SK-N-SH treated with all-trans-retinoic acid at 6 μM for 48 hours (cell line): ENCODE results near the gene PELI3.
"Not testable (repeated sequence)": the region's sequence is repeated elsewhere in the genome, so short reads cannot be mapped to it uniquely, and the experiment has no call there.

Source experiments
- ARNTL ChIP-seq: fragments of 450-650 bp; formaldehyde crosslinking; IDR thresholded peaks from 2 replicates; pipeline ENCODE4 v1.5.0; 2020; ENCODE audit warnings: low read depth, mild to moderate bottlenecking, moderate library complexity, borderline replicate concordance
- ESRRG ChIP-seq: fragments of 250-450 bp; sonication (Bioruptor Pico); IDR thresholded peaks from 2 replicates; pipeline ENCODE4 v1.6.1; 2021; ENCODE audit warnings: mild to moderate bottlenecking
- ISL1 ChIP-seq: fragments of 250-450 bp; sonication (Bioruptor Pico); IDR thresholded peaks from 2 replicates; pipeline ENCODE4 v2.1.2; 2022; ENCODE audit warnings: mild to moderate bottlenecking, moderate library complexity
- OSR1 ChIP-seq: fragments of 250-450 bp; sonication (Bioruptor Pico); IDR thresholded peaks from 2 replicates; pipeline ENCODE4 v1.8.0; 2022; ENCODE audit warnings: moderate library complexity, mild to moderate bottlenecking, inconsistent platforms
- PPARA ChIP-seq: fragments of 250-450 bp; sonication (Bioruptor Pico); IDR thresholded peaks from 2 replicates; pipeline ENCODE4 v1.5.0; 2020; ENCODE audit warnings: mild to moderate bottlenecking, borderline replicate concordance
- RARB ChIP-seq: fragments of 250-450 bp; sonication (Bioruptor Pico); IDR thresholded peaks from 2 replicates; pipeline ENCODE4 v1.8.0; 2021; ENCODE audit warnings: mild to moderate bottlenecking, moderate library complexity
- TOX ChIP-seq: fragments of 250-450 bp; sonication (Bioruptor Pico); IDR thresholded peaks from 2 replicates; pipeline ENCODE4 v1.8.0; 2021; ENCODE audit warnings: mild to moderate bottlenecking, moderate library complexity, borderline replicate concordance
- ZFP3 ChIP-seq: fragments of 250-450 bp; sonication (Bioruptor Pico); IDR thresholded peaks from 2 replicates; pipeline ENCODE4 v1.5.0; 2020; ENCODE audit warnings: mild to moderate bottlenecking, moderate library complexity
- ZFP30 ChIP-seq: fragments of 450-650 bp; formaldehyde crosslinking; IDR thresholded peaks from 2 replicates; pipeline ENCODE4 v1.5.0; 2022; ENCODE audit warnings: mild to moderate bottlenecking, moderate library complexity
- TF ChIP-seq, protein P1 (sequence below): fragments of 250-450 bp; sonication (Bioruptor Pico); IDR thresholded peaks from 2 replicates; pipeline ENCODE4 v1.5.0; 2020; ENCODE audit warnings: mild to moderate bottlenecking, moderate library complexity
- TF ChIP-seq, protein P2 (sequence below): fragments of 250-450 bp; sonication (Bioruptor Pico); IDR thresholded peaks from 2 replicates; pipeline ENCODE4 v1.5.1; 2021; ENCODE audit warnings: mild to moderate bottlenecking, moderate library complexity
- TF ChIP-seq, protein P3 (sequence below): fragments of 250-450 bp; sonication (Bioruptor Pico); IDR thresholded peaks from 2 replicates; pipeline ENCODE4 v1.8.0; 2020; ENCODE audit warnings: mild to moderate bottlenecking, moderate library complexity, borderline replicate concordance
- TF ChIP-seq, protein P4 (sequence below): fragments of 250-450 bp; sonication (Bioruptor Pico); IDR thresholded peaks from 2 replicates; pipeline ENCODE4 v1.5.1; 2020; ENCODE audit warnings: low read depth, mild to moderate bottlenecking, moderate library complexity
- TF ChIP-seq, protein P5 (sequence below): fragments of 250-450 bp; sonication (Bioruptor Pico); IDR thresholded peaks from 2 replicates; pipeline ENCODE4 v1.8.0; 2021; ENCODE audit warnings: low read depth, mild to moderate bottlenecking, moderate library complexity, borderline replicate concordance

DNA sequence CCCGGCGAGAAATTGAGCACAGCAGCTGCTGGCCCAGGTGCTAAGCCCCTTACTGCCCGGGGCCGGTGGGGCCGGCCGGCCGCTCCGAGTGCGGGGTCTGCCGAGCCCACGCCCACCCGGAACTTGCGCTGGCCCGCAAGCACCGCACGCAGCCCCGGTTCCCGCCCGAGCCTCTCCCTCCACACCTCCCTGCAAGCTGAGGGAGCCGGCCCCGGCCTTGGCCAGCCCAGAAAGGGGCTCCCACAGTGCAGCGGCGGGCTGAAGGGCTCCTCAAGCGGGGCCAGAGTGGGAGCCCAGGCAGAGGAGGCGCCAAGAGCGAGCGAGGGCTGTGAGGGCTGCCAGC lies 25.8 kb upstream of the PELI3 start:
- TF ChIP-seq OSR1 (CRISPR knock-in tag); ARNTL (CRISPR knock-in tag); ISL1 (CRISPR knock-in tag); RARB (CRISPR knock-in tag); ZFP3 (CRISPR knock-in tag); PPARA (CRISPR knock-in tag); ZFP30 (CRISPR knock-in tag); ESRRG; TOX: not testable (repeated sequence)
- TF ChIP-seq, protein P1, sequence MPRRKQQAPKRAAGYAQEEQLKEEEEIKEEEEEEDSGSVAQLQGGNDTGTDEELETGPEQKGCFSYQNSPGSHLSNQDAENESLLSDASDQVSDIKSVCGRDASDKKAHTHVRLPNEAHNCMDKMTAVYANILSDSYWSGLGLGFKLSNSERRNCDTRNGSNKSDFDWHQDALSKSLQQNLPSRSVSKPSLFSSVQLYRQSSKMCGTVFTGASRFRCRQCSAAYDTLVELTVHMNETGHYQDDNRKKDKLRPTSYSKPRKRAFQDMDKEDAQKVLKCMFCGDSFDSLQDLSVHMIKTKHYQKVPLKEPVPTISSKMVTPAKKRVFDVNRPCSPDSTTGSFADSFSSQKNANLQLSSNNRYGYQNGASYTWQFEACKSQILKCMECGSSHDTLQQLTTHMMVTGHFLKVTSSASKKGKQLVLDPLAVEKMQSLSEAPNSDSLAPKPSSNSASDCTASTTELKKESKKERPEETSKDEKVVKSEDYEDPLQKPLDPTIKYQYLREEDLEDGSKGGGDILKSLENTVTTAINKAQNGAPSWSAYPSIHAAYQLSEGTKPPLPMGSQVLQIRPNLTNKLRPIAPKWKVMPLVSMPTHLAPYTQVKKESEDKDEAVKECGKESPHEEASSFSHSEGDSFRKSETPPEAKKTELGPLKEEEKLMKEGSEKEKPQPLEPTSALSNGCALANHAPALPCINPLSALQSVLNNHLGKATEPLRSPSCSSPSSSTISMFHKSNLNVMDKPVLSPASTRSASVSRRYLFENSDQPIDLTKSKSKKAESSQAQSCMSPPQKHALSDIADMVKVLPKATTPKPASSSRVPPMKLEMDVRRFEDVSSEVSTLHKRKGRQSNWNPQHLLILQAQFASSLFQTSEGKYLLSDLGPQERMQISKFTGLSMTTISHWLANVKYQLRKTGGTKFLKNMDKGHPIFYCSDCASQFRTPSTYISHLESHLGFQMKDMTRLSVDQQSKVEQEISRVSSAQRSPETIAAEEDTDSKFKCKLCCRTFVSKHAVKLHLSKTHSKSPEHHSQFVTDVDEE (CRISPR knock-in tag) = not testable (repeated sequence)
- TF ChIP-seq, protein P2, sequence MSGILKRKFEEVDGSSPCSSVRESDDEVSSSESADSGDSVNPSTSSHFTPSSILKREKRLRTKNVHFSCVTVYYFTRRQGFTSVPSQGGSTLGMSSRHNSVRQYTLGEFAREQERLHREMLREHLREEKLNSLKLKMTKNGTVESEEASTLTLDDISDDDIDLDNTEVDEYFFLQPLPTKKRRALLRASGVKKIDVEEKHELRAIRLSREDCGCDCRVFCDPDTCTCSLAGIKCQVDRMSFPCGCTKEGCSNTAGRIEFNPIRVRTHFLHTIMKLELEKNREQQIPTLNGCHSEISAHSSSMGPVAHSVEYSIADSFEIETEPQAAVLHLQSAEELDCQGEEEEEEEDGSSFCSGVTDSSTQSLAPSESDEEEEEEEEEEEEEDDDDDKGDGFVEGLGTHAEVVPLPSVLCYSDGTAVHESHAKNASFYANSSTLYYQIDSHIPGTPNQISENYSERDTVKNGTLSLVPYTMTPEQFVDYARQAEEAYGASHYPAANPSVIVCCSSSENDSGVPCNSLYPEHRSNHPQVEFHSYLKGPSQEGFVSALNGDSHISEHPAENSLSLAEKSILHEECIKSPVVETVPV (CRISPR knock-in tag) = not testable (repeated sequence)
- TF ChIP-seq, protein P3, sequence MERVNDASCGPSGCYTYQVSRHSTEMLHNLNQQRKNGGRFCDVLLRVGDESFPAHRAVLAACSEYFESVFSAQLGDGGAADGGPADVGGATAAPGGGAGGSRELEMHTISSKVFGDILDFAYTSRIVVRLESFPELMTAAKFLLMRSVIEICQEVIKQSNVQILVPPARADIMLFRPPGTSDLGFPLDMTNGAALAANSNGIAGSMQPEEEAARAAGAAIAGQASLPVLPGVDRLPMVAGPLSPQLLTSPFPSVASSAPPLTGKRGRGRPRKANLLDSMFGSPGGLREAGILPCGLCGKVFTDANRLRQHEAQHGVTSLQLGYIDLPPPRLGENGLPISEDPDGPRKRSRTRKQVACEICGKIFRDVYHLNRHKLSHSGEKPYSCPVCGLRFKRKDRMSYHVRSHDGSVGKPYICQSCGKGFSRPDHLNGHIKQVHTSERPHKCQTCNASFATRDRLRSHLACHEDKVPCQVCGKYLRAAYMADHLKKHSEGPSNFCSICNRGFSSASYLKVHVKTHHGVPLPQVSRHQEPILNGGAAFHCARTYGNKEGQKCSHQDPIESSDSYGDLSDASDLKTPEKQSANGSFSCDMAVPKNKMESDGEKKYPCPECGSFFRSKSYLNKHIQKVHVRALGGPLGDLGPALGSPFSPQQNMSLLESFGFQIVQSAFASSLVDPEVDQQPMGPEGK (CRISPR knock-in tag) = not testable (repeated sequence)
- TF ChIP-seq, protein P4, sequence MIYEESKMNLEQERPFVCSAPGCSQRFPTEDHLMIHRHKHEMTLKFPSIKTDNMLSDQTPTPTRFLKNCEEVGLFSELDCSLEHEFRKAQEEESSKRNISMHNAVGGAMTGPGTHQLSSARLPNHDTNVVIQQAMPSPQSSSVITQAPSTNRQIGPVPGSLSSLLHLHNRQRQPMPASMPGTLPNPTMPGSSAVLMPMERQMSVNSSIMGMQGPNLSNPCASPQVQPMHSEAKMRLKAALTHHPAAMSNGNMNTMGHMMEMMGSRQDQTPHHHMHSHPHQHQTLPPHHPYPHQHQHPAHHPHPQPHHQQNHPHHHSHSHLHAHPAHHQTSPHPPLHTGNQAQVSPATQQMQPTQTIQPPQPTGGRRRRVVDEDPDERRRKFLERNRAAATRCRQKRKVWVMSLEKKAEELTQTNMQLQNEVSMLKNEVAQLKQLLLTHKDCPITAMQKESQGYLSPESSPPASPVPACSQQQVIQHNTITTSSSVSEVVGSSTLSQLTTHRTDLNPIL = not testable (repeated sequence)
- TF ChIP-seq, protein P5, sequence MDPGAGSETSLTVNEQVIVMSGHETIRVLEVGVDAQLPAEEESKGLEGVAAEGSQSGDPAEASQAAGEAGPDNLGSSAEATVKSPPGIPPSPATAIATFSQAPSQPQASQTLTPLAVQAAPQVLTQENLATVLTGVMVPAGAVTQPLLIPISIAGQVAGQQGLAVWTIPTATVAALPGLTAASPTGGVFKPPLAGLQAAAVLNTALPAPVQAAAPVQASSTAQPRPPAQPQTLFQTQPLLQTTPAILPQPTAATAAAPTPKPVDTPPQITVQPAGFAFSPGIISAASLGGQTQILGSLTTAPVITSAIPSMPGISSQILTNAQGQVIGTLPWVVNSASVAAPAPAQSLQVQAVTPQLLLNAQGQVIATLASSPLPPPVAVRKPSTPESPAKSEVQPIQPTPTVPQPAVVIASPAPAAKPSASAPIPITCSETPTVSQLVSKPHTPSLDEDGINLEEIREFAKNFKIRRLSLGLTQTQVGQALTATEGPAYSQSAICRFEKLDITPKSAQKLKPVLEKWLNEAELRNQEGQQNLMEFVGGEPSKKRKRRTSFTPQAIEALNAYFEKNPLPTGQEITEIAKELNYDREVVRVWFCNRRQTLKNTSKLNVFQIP = not testable (repeated sequence)
